ENCODE data around the gene ABHD2. TPM values are rescaled to one million over a fixed set of nuclear protein-coding genes. Genes with fewer than 3 reads are reported as not detected.

Gene ABHD2
- total and polyA plus RNA-seq, 9 of the 15 experiments (the other 6 are each of a cell fraction or from before 2014, with no cell fraction given), result 16.9 to 99.8 (median 47.5) TPM

GRCh38 chr15:89070197-89071124 is 17.8 kb upstream of the ABHD2 start:
- Histone ChIP-seq H3K4me3 (no peak overlapping the region), H3K27ac (ENCODE audit: extremely low read depth, low read depth, low read length) (peak overlapping the region; percentile 72), H3K4me2 (ENCODE audit: insufficient read depth, low read length) (peak overlapping the region; percentile 26; the same call in 1 of the 2 replicates), H3K79me2 (ENCODE audit: control insufficient read depth, insufficient read depth, low read length) (no peaks in the 10 kb centered on the region), H3K4me1 (replicated peaks in 1 of 2; ENCODE audit: control insufficient read depth in 2 of 2, insufficient read depth in 2 of 2, low read length in 2 of 2) (peaks cover 26 to 50% of the 10 kb centered on the region in 2 experiments), H4K20me1 (replicated peaks; ENCODE audit: control insufficient read depth, insufficient read depth, low read length) (no peaks in the 10 kb centered on the region), H2AFZ (ENCODE audit: low read depth, low read length) (peak overlapping the region; percentile 74), H3K9me1 (ENCODE audit: control insufficient read depth, insufficient read depth, low read length) (no peaks in the 10 kb centered on the region), H3K9ac (ENCODE audit: insufficient read depth in 1 of 2, low read depth in 2 of 2, low read length in 2 of 2) (0 out of 4 replicates have a peak overlapping the region, but pooled peaks of 1 of the 2 experiments have one; percentile 19), H3K9me3 (replicated peaks; ENCODE audit: control insufficient read depth, insufficient read depth, low read depth, low read length) (peaks cover 32% of the 10 kb centered on the region), H3K36me3 (ENCODE audit: control insufficient read depth, insufficient read depth, low read length) (no peaks in the 10 kb centered on the region), H3K27me3 (ENCODE audit: control insufficient read depth in 2 of 2, insufficient read depth in 2 of 2, low read length in 2 of 2) (no peaks in the 10 kb centered on the region)
- POLR2A ChIA-PET, result interaction anchor here (1.3 kb wide), 1 partner anchor 10 kb away, joined by 3 read pairs; no protein-coding TSS in a partner anchor
- peak in 2 of 4 experiments; percentile 58 to 71 for DNase-seq (ENCODE audit: extremely low read depth in 1 of 4, low spot score in 3 of 4)
- in situ Hi-C loops (cut with MboI) (no loop called here), intact Hi-C loops (cut with micrococcal nuclease) (no loop called here)
- peak; percentile 91 for FAIRE-seq
- WGBS (ENCODE audit: insufficient coverage, low coverage, missing lambda C conversion rate), result 37% methylated on average over 5 of the region's 7 CpGs
- ATAC-seq, result peak; percentile 54
- CTCF ChIA-PET (ENCODE audit: low intra/inter-chr PET ratio), result no interaction called here
- no TSS peak for BruUV-seq (replicated peaks)
- TF ChIP-seq ZNF592 (IDR thresholded peaks at IDR 0.05) (peak; percentile 72), HEY1 (CRISPR knock-in tag; IDR thresholded peaks at IDR 0.05; ENCODE audit: borderline replicate concordance) (peak; percentile 6; the same call in 1 of the 2 replicates), ZBTB17 (CRISPR knock-in tag; IDR thresholded peaks at IDR 0.05) (no peak; the same call in 1 of the 2 replicates), ZBTB11 (CRISPR knock-in tag; IDR thresholded peaks at IDR 0.05) (peak in 1 of 3 experiments; percentile 74; a peak in 2 of 6 replicates), ATF6 (CRISPR knock-in tag; IDR thresholded peaks at IDR 0.05) (no peak), TRIM24 (IDR thresholded peaks at IDR 0.05) (peak; percentile 49 to 62; a peak in 2 of 4 replicates), ZNF395 (CRISPR knock-in tag; IDR thresholded peaks at IDR 0.05) (0 out of 2 replicates have a peak, but pooled peaks have one; percentile 22)
